HepG2 (cell line): Measurements from ENCODE around the gene KCTD18. TPM values are rescaled to one million over a fixed set of nuclear protein-coding genes. Genes with fewer than 3 reads are reported as not detected.

Experiments used
- BHLHE40 ChIP-seq: IDR thresholded peaks from 2 replicates; pipeline ENCODE4 v1.6.1; 2011; ENCODE audit warnings: low read length, improper control_type of control experiment
- BRCA1 ChIP-seq: sonication (generic); formaldehyde crosslinking; IDR thresholded peaks from 2 replicates; pipeline ENCODE4 v1.4.0; 2020; ENCODE audit warnings: missing genetic modification reagents
- CCAR2 ChIP-seq: fragments of 200-400 bp; formaldehyde crosslinking; optimal IDR thresholded peaks from 2 replicates; pipeline ENCODE3; 2018; ENCODE audit warnings: low read depth, mild to moderate bottlenecking, low read length, moderate library complexity
- CENPT ChIP-seq: sonication (generic); formaldehyde crosslinking; IDR thresholded peaks from 2 replicates; pipeline ENCODE4 v1.8.0; 2022; ENCODE audit warnings: low read depth, mild to moderate bottlenecking, moderate library complexity, missing genetic modification reagents
- DMTF1 ChIP-seq: sonication (generic); formaldehyde crosslinking; IDR thresholded peaks from 2 replicates; pipeline ENCODE4 v1.4.0; 2020; ENCODE audit warnings: mild to moderate bottlenecking, missing genetic modification reagents
- DPF2 ChIP-seq: sonication (generic); formaldehyde crosslinking; IDR thresholded peaks from 2 replicates; pipeline ENCODE4 v1.4.0; 2020; ENCODE audit warnings: mild to moderate bottlenecking, low read depth, missing genetic modification reagents, borderline replicate concordance
- JUND ChIP-seq: sonication (generic); formaldehyde crosslinking; IDR thresholded peaks from 2 replicates; pipeline ENCODE4 v1.8.0; 2022; ENCODE audit warnings: mild to moderate bottlenecking, missing genetic modification reagents
- MYNN ChIP-seq: sonication (generic); formaldehyde crosslinking; IDR thresholded peaks from 2 replicates; pipeline ENCODE4 v1.4.0; 2020; ENCODE audit warnings: mild to moderate bottlenecking, low read depth, missing genetic modification reagents
- NPAS2 ChIP-seq: sonication (generic); formaldehyde crosslinking; IDR thresholded peaks from 2 replicates; pipeline ENCODE4 v1.8.0; 2022; ENCODE audit warnings: mild to moderate bottlenecking, missing genetic modification reagents, borderline replicate concordance
- RBAK ChIP-seq: sonication (generic); formaldehyde crosslinking; IDR thresholded peaks from 2 replicates; pipeline ENCODE4 v1.5.1; 2020; ENCODE audit warnings: mild to moderate bottlenecking, missing genetic modification reagents
- RFX5 ChIP-seq: IDR thresholded peaks from 2 replicates; pipeline ENCODE4 v1.6.1; 2011; ENCODE audit warnings: low read depth, low read length, improper control_type of control experiment
- SMAD9 ChIP-seq: sonication (generic); formaldehyde crosslinking; IDR thresholded peaks from 2 replicates; pipeline ENCODE4 v1.5.1; 2020; ENCODE audit warnings: mild to moderate bottlenecking, missing genetic modification reagents
- TFE3 ChIP-seq: IDR thresholded peaks from 2 replicates; pipeline ENCODE4 v1.6.1; 2016
- YEATS2 ChIP-seq: sonication (generic); formaldehyde crosslinking; IDR thresholded peaks from 2 replicates; pipeline ENCODE4 v1.4.0; 2020; ENCODE audit warnings: missing genetic modification reagents, borderline replicate concordance
- ZMAT3 ChIP-seq: sonication (generic); formaldehyde crosslinking; conservative IDR thresholded peaks from 2 replicates; pipeline ENCODE4 v1.7.0; 2021; ENCODE audit warnings: missing genetic modification reagents
- ZNF101 ChIP-seq: sonication (generic); formaldehyde crosslinking; IDR thresholded peaks from 2 replicates; pipeline ENCODE4 v1.4.0; 2020; ENCODE audit warnings: mild to moderate bottlenecking, low read depth, missing genetic modification reagents, borderline replicate concordance
- ZNF253 ChIP-seq: sonication (generic); formaldehyde crosslinking; IDR thresholded peaks from 2 replicates; pipeline ENCODE4 v1.8.0; 2022; ENCODE audit warnings: mild to moderate bottlenecking, missing genetic modification reagents, borderline replicate concordance
- ZNF331 ChIP-seq: sonication (generic); formaldehyde crosslinking; IDR thresholded peaks from 2 replicates; pipeline ENCODE4 v1.4.0; 2020; ENCODE audit warnings: missing genetic modification reagents
- ZNF430 ChIP-seq: sonication (generic); formaldehyde crosslinking; IDR thresholded peaks from 2 replicates; pipeline ENCODE4 v1.9.0; 2021; ENCODE audit warnings: mild to moderate bottlenecking, missing genetic modification reagents
- ZNF432 ChIP-seq: sonication (generic); formaldehyde crosslinking; IDR thresholded peaks from 2 replicates; pipeline ENCODE4 v1.5.0; 2020; ENCODE audit warnings: missing genetic modification reagents, mild to moderate bottlenecking, borderline replicate concordance
- ZNF44 ChIP-seq: sonication (generic); formaldehyde crosslinking; IDR thresholded peaks from 2 replicates; pipeline ENCODE4 v1.5.1; 2020; ENCODE audit warnings: mild to moderate bottlenecking, missing genetic modification reagents
- ZNF597 ChIP-seq: sonication (generic); formaldehyde crosslinking; IDR thresholded peaks from 2 replicates; pipeline ENCODE4 v1.5.0; 2020; ENCODE audit warnings: missing genetic modification reagents
- ZNF615 ChIP-seq: sonication (generic); formaldehyde crosslinking; IDR thresholded peaks from 2 replicates; pipeline ENCODE4 v1.5.0; 2020; ENCODE audit warnings: mild to moderate bottlenecking, missing genetic modification reagents, borderline replicate concordance
- ZNF703 ChIP-seq: sonication (generic); formaldehyde crosslinking; IDR thresholded peaks from 2 replicates; pipeline ENCODE4 v1.5.1; 2020; ENCODE audit warnings: missing genetic modification reagents, mild to moderate bottlenecking, moderate library complexity, borderline replicate concordance
- ZNF724P ChIP-seq: sonication (generic); formaldehyde crosslinking; IDR thresholded peaks from 2 replicates; pipeline ENCODE4 v1.8.0; 2022; ENCODE audit warnings: missing genetic modification reagents, borderline replicate concordance
- polyA plus RNA-seq, 8 experiments: library from polyadenylated mRNA; depleted of rRNA in 3 of 8; stranded (reverse) in 7 of 8; unstranded in 1 of 8; fragments of >200 nt; fragmentation: Illumina TruSeq in 4 of 8; extraction: Trizol in 4 of 8; gene quantifications; 2 replicates each; pipeline versions ENCODE4 v1.2.1 to v1.2.3, GENCODE V29; 2011 to 2016; ENCODE audit warnings: low read depth in 4 of 8, missing spikeins in 1 of 8, mixed read lengths in 1 of 8; ENCODE audit not compliant: insufficient read depth in 1 of 8
- total RNA-seq, 5 experiments: library from RNA; depleted of rRNA; stranded (reverse); fragments of >200 nt; fragmentation: Illumina TruSeq; extraction: Trizol; gene quantifications; 2 replicates each; pipeline ENCODE4 v1.2.3, GENCODE V29; 2016; ENCODE audit warnings: low read depth in 1 of 5

Gene KCTD18
- total and polyA plus RNA-seq, 2 of the 13 experiments (the other 11 are each of a cell fraction or from before 2014, with no cell fraction given) = 2.2 to 7.1 TPM

- TF ChIP-seq YEATS2 (CRISPR knock-in tag) (peak; percentile 92), BHLHE40 (no peak), DMTF1 (no peak), ZNF44 (CRISPR knock-in tag) (no peak), DPF2 (CRISPR knock-in tag) (no peak), ZNF253 (CRISPR knock-in tag) (0 out of 2 replicates have a peak, but pooled peaks have one; percentile 61), JUND (no peak), TFE3 (CRISPR knock-in tag) (no peak), BRCA1 (CRISPR knock-in tag) (no peak), ZNF101 (CRISPR knock-in tag) (no peak), CCAR2 (no peak), CENPT (CRISPR knock-in tag) (peak; percentile 86), ZNF331 (CRISPR knock-in tag) (peak; percentile 75), MYNN (no peak), ZNF724P (CRISPR knock-in tag) (peak; percentile 37; the same call in 1 of the 2 replicates), NPAS2 (CRISPR knock-in tag) (no peak), RBAK (CRISPR knock-in tag) (no peak), ZNF615 (CRISPR knock-in tag) (no peak), ZNF597 (CRISPR knock-in tag) (no peak), ZNF430 (CRISPR knock-in tag) (no peak), ZNF703 (CRISPR knock-in tag) (no peak), ZMAT3 (peak; percentile 78; the same call in 1 of the 2 replicates), SMAD9 (CRISPR knock-in tag) (peak; percentile 54; the same call in 1 of the 2 replicates), ZNF432 (CRISPR knock-in tag) (no peak), RFX5 (peak; percentile 67; the same call in 1 of the 2 replicates)
Measured at GRCh38 chr2:200525882-200526651, 16.2 kb upstream of the KCTD18 start, which contains the start of gene SGO2 (continued).
